ENCODE data around the gene ID2. TPM values are rescaled to one million over a fixed set of nuclear protein-coding genes. Genes with fewer than 3 reads are reported as not detected.
A peak's percentile ranks its signal among the peaks of the same experiment; 100 is the strongest.

ID2 gene
- total and polyA plus RNA-seq, 2 of the 13 experiments (the other 11 are each of a cell fraction or from before 2014, with no cell fraction given) = 214 to 719 TPM

- TF ChIP-seq ZNF687 (CRISPR knock-in tag; IDR thresholded peaks at IDR 0.05) = peak; percentile 26; the same call in 1 of the 2 replicates
- no peak for TF ChIP-seq MAFG (CRISPR knock-in tag; IDR thresholded peaks at IDR 0.05)
- TF ChIP-seq, protein P1, sequence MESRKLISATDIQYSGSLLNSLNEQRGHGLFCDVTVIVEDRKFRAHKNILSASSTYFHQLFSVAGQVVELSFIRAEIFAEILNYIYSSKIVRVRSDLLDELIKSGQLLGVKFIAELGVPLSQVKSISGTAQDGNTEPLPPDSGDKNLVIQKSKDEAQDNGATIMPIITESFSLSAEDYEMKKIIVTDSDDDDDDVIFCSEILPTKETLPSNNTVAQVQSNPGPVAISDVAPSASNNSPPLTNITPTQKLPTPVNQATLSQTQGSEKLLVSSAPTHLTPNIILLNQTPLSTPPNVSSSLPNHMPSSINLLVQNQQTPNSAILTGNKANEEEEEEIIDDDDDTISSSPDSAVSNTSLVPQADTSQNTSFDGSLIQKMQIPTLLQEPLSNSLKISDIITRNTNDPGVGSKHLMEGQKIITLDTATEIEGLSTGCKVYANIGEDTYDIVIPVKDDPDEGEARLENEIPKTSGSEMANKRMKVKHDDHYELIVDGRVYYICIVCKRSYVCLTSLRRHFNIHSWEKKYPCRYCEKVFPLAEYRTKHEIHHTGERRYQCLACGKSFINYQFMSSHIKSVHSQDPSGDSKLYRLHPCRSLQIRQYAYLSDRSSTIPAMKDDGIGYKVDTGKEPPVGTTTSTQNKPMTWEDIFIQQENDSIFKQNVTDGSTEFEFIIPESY (CRISPR knock-in tag; IDR thresholded peaks at IDR 0.05) = peak; percentile 6; the same call in 1 of the 2 replicates
Observed at GRCh38 chr2:8657423-8658062, 24.3 kb upstream of the ID2 start (continued).

DNA sequence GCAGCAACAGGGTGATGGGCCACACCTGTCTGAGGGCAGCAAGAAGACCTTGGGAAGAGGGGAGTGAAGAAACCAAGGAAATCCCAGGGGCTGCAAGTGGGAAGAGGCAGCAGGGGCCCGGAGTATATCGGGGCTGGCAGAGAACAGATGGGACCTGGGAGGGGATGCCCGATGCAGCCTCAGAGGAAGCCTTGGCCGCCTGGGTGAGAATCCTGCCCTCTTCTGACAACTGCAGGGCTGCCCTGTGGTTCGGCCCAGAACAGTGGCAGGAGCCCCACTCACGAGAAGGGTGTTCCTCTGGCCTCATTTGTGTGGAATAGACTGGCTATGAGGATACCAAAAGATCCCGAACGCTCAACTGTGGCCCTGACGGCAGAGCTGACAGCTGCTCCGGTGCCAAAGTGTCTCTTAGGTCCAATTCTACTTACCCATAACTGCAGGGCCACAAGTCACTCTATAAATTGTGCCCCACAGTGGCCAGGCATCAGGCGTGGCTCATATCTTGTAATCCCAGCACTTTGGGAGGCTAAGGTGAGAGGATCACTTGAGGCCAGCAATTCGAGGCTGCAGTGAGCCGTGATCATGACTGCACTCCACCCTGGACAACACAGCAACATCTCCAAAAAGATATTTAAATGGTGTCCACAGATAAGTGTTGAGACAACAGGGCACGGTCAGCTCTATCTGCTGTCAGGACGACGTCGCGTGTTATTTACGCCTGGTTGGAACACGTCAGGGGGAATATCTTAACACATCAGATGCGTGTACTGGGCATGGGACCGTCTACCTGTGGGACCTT is 23.6 kb upstream of the ID2 start:
- intact Hi-C loops (cut with micrococcal nuclease; ENCODE audit: unreplicated experiment) = no loop called here
- BruUV-seq (replicated peaks) = no TSS peak
- ChIA-PET POLR2A (interaction anchor here (1.8 to 2.7 kb wide), 2 partner anchors 22 to 31 kb away, joined by 5 to 42 read pairs; partner anchors contain the start of gene ID2), CTCF (ENCODE audit: low intra/inter-chr PET ratio, low total read pairs) (no interaction called here)
- Histone ChIP-seq H3K27me3 (ENCODE audit: control insufficient read depth in 1 of 2, insufficient read depth in 2 of 2, low read length in 2 of 2) (no peaks in the 10 kb centered on the region), H3K9ac (ENCODE audit: insufficient read depth, low read depth, low read length) (no peak overlapping the region), H3K27ac (ENCODE audit: extremely low read length, insufficient read depth, low read length) (peak overlapping the region; percentile 40), H3K4me1 (ENCODE audit: insufficient read depth, low read length) (peaks cover 97% of the 10 kb centered on the region), H3K79me2 (ENCODE audit: insufficient read depth, low read length) (no peaks in the 10 kb centered on the region), H3K36me3 (replicated peaks in 1 of 2; ENCODE audit: control insufficient read depth in 1 of 2, insufficient read depth in 2 of 2, low read length in 2 of 2) (no peaks in the 10 kb centered on the region), H3K4me2 (ENCODE audit: low read depth, low read length) (peak overlapping the region; percentile 61; the same call in 1 of the 2 replicates), H3K9me3 (ENCODE audit: low read length) (no peaks in the 10 kb centered on the region), H3K4me3 (replicated peaks in 1 of 3; ENCODE audit: insufficient read depth in 1 of 3, low read depth in 2 of 3, low read length in 3 of 3) (no peak overlapping the region), H4K20me1 (ENCODE audit: insufficient read depth, low read length) (no peaks in the 10 kb centered on the region), H2AFZ (ENCODE audit: low read length) (no peak overlapping the region)
- 92% methylated on average over 21 of the region's 22 CpGs for WGBS (ENCODE audit: low lambda C conversion rate)
- no peak for DNase-seq (ENCODE audit: low spot score)
- no peak for FAIRE-seq
- ATAC-seq = no peak
- in situ Hi-C loops (cut with HindIII; ENCODE audit: extremely low pct_ligation_motif_present, low pct_unique_long_range_greater_than_20kb) = no loop called here
- TF ChIP-seq EED (CRISPR knock-in tag; IDR thresholded peaks at IDR 0.05) (0 out of 2 replicates have a peak, but pooled peaks have one; percentile 19), ZNF501 (CRISPR knock-in tag; IDR thresholded peaks at IDR 0.05) (no peak), ZNF646 (CRISPR knock-in tag; IDR thresholded peaks at IDR 0.05) (0 out of 2 replicates have a peak, but pooled peaks have one; percentile 34), TCF7 (IDR thresholded peaks at IDR 0.05; ENCODE audit: low read depth) (no peak)

Data from HepG2 (cell line).